Upper lobe of left lung (tissue), 6 donors: ENCODE data around the gene IDUA. TPM values are rescaled to one million over a fixed set of nuclear protein-coding genes. Genes with fewer than 3 reads are reported as not detected.

Experiments
- ATAC-seq, 2 donors: fragments of 200-7000 bp; cut with Tn5 transposase; one replicate each; pipeline ENCODE4 v1.9.1; 2022; ENCODE audit warnings: mild to moderate bottlenecking in 2 of 2, moderate library complexity in 2 of 2; ENCODE audit not compliant: low FRiP score in 2 of 2
- DNase-seq, 2 donors: peaks; one replicate each; pipeline ENCODE4 v3.0.0-alpha.2; 2019 to 2020
- H3K27ac ChIP-seq, 4 donors: fragments of 200-600 bp; sonication (generic); one replicate each; pipeline ENCODE4 v1.5.1; 2016 to 2019
- H3K27me3 ChIP-seq, 4 donors: fragments of 200-600 bp; sonication (generic); one replicate each; pipeline ENCODE4 v1.5.1; 2017 to 2019
- H3K36me3 ChIP-seq, 4 donors: fragments of 200-600 bp; sonication (generic); one replicate each; pipeline ENCODE4 v1.5.1; 2016 to 2019
- H3K4me1 ChIP-seq, 4 donors: fragments of 200-600 bp; sonication (generic); one replicate each; pipeline ENCODE4 v1.5.1; 2018 to 2019
- H3K4me3 ChIP-seq, 4 donors: fragments of 200-600 bp; sonication (generic); one replicate each; pipeline ENCODE4 v1.5.1; 2017 to 2019; ENCODE audit warnings: mild to moderate bottlenecking in 2 of 4, moderate library complexity in 1 of 4
- H3K9me3 ChIP-seq, 4 donors: fragments of 200-600 bp; sonication (generic); one replicate each; pipeline ENCODE4 v1.5.1; 2018 to 2019
- CTCF ChIP-seq, 6 experiments: fragments of 450-650 bp in 4 of 6; fragments of 200-600 bp in 2 of 6; sonication (generic) in 2 of 6; IDR thresholded peaks; one replicate each; pipeline ENCODE4 v1.5.1; 2016 to 2019; ENCODE audit warnings: antibody characterized with exemption in 6 of 6
- EP300 ChIP-seq, 4 donors: sonication (generic); formaldehyde crosslinking; IDR thresholded peaks; one replicate each; pipeline ENCODE4 v1.5.1; 2017; ENCODE audit warnings: antibody characterized with exemption in 4 of 4, control low read depth in 2 of 4
- POLR2A ChIP-seq, 4 donors: fragments of 450-650 bp; IDR thresholded peaks; one replicate each; pipeline ENCODE4 v1.5.1; 2016 to 2017; ENCODE audit warnings: antibody characterized with exemption in 4 of 4, mild to moderate bottlenecking in 2 of 4
- POLR2AphosphoS5 ChIP-seq, 2 donors: sonication (generic); formaldehyde crosslinking; IDR thresholded peaks; one replicate each; pipeline ENCODE4 v1.5.1; 2017; ENCODE audit warnings: antibody characterized with exemption in 2 of 2
- WGBS, 2 donors: methylation state at CpG; one replicate each; pipeline ENCODE4 v1.1.5; 2017 to 2018; 5-methylcytosine and 5-hydroxymethylcytosine counted together
- total RNA-seq, 6 donors: library from RNA; depleted of rRNA in 4 of 6; stranded (reverse); fragments of >200 nt in 4 of 6; gene quantifications; one replicate each; pipeline versions ENCODE4 v1.1.0 to v1.2.1, GENCODE V29; 2016 to 2021
- donor health status: DM: no; HTN: no; CAD: no; lungs with moderate emphysema.
- donor health status: DM: no; HTN: yes; CAD: no; lungs with severe emphysema.

IDUA gene
- total RNA-seq, 6 donors from 2014 or later = 13.5 to 152 (median 55.9) TPM

- TF ChIP-seq EP300 (IDR thresholded peaks at IDR 0.05) = no peak
- TF ChIP-seq POLR2AphosphoS5 (IDR thresholded peaks at IDR 0.05) = no peak
- TF ChIP-seq CTCF (IDR thresholded peaks at IDR 0.05) = no peak
- no peak for ATAC-seq
Observed at GRCh38 chr4:1022051-1022738, 35.4 kb downstream of the IDUA start.

GRCh38 chr4:1022739-1023066 lies 35.9 kb downstream of the IDUA start:
- WGBS, 2 donors = 93 to 94% methylated on average over 13 to 19 of the region's 19 CpGs
- H3K4me3 ChIP-seq = no peak overlapping the region
- no peak for DNase-seq
- no peak overlapping the region for H3K27ac ChIP-seq
- ATAC-seq = no peak
- no peaks in the 10 kb centered on the region for H3K27me3 ChIP-seq
- no peaks in the 10 kb centered on the region for H3K4me1 ChIP-seq
- peaks cover 0 to 21% (median 5%) of the 10 kb centered on the region in 4 donors for H3K36me3 ChIP-seq
- no peaks in the 10 kb centered on the region for H3K9me3 ChIP-seq
- TF ChIP-seq EP300 (IDR thresholded peaks at IDR 0.05) (no peak), POLR2AphosphoS5 (IDR thresholded peaks at IDR 0.05) (no peak), POLR2A (IDR thresholded peaks at IDR 0.05) (no peak), CTCF (IDR thresholded peaks at IDR 0.05) (no peak)

More at GRCh38 chr4:1022051-1022738, 35.4 kb downstream of the IDUA start:
- Histone ChIP-seq H3K4me3 (no peak overlapping the region), H3K36me3 (peaks cover 0 to 21% (median 5%) of the 10 kb centered on the region in 4 donors), H3K9me3 (no peaks in the 10 kb centered on the region), H3K4me1 (no peaks in the 10 kb centered on the region), H3K27me3 (no peaks in the 10 kb centered on the region), H3K27ac (no peak overlapping the region)
- WGBS, 2 donors = 94 to 96% methylated on average over 20 to 40 of the region's 46 CpGs
- DNase-seq = peak in 1 of 2 donors; percentile 83

- Histone ChIP-seq H3K27ac (no peak overlapping the region), H3K4me3 (no peak overlapping the region), H3K27me3 (no peaks in the 10 kb centered on the region), H3K36me3 (peaks cover 0 to 21% (median 5%) of the 10 kb centered on the region in 4 donors), H3K4me1 (no peaks in the 10 kb centered on the region), H3K9me3 (no peaks in the 10 kb centered on the region)
- TF ChIP-seq CTCF (IDR thresholded peaks at IDR 0.05) (no peak), EP300 (IDR thresholded peaks at IDR 0.05) (no peak), POLR2A (IDR thresholded peaks at IDR 0.05) (no peak), POLR2AphosphoS5 (IDR thresholded peaks at IDR 0.05) (no peak)
- ATAC-seq (no peak), DNase-seq (peak in 1 of 2 donors; percentile 73)
- WGBS, 2 donors = 96 to 98% methylated on average over 7 to 8 of the region's 20 CpGs
Observed at GRCh38 chr4:1023075-1023640, 36.3 kb downstream of the IDUA start.

- no peaks in the 10 kb centered on the region for H3K9me3 ChIP-seq
- H3K36me3 ChIP-seq = peaks cover 0 to 21% (median 5%) of the 10 kb centered on the region in 4 donors
- 98% methylated on average over 51 to 56 of the region's 83 CpGs for WGBS, 2 donors
- TF ChIP-seq EP300 (IDR thresholded peaks at IDR 0.05) (no peak), POLR2AphosphoS5 (IDR thresholded peaks at IDR 0.05) (no peak), POLR2A (IDR thresholded peaks at IDR 0.05) (no peak), CTCF (IDR thresholded peaks at IDR 0.05) (no peak)
- no peak for ATAC-seq
- no peak overlapping the region for H3K4me3 ChIP-seq
- peaks cover 0 to 5% (median 0%) of the 10 kb centered on the region in 4 donors for H3K27me3 ChIP-seq
- H3K4me1 ChIP-seq = no peaks in the 10 kb centered on the region
- DNase-seq = peak in 1 of 2 donors; percentile 81
- H3K27ac ChIP-seq = no peak overlapping the region
Observed at GRCh38 chr4:1023895-1024740, 37.3 kb downstream of the IDUA start.
